Breast epithelium (tissue), 3 donors: ENCODE data around the gene NTSR1.

Experiments used
- CTCF ChIP-seq, 3 donors: fragments of 450-650 bp; IDR thresholded peaks; one replicate each; pipeline ENCODE4 v1.5.1; 2016 to 2017; ENCODE audit warnings: antibody characterized with exemption in 3 of 3, mild to moderate bottlenecking in 3 of 3, moderate library complexity in 3 of 3
- POLR2A ChIP-seq: fragments of 450-650 bp; IDR thresholded peaks from one replicate; pipeline ENCODE4 v1.6.1; 2016; ENCODE audit warnings: antibody characterized with exemption, mild to moderate bottlenecking, moderate library complexity

- TF ChIP-seq POLR2A (no peak), CTCF (IDR thresholded peaks at IDR 0.05) (no peak)
Observed at GRCh38 chr20:62806383-62807050, 97.9 kb downstream of the NTSR1 start.
